Mesendoderm (in vitro differentiated cells): ENCODE data around the gene KLHL29.

Source experiments
- DNase-seq: peaks from one replicate; pipeline ENCODE4 v3.0.0; 2013
- H2AK5ac ChIP-seq: 2 replicates; pipeline ENCODE4 v1.6.1; 2013; ENCODE audit warnings: low read length, inconsistent platforms
- H2BK120ac ChIP-seq: 2 replicates; pipeline ENCODE4 v1.6.1; 2013; ENCODE audit warnings: low read depth, mild to moderate bottlenecking, low read length, moderate library complexity, mixed read lengths
- H2BK15ac ChIP-seq: replicated peaks from 2 replicates; pipeline ENCODE4 v1.6.1; 2013; ENCODE audit warnings: low read depth, mild to moderate bottlenecking, moderate library complexity
- H2BK5ac ChIP-seq: 2 replicates; pipeline ENCODE4 v1.6.1; 2013; ENCODE audit warnings: low read length, inconsistent platforms
- H3K18ac ChIP-seq: 2 replicates; pipeline ENCODE4 v1.6.1; 2013; ENCODE audit warnings: mild to moderate bottlenecking, low read length, mixed read lengths
- H3K23ac ChIP-seq: one replicate; pipeline ENCODE4 v1.6.1; 2013; ENCODE audit warnings: low read length
- H3K27ac ChIP-seq: 2 replicates; pipeline ENCODE4 v1.5.1; 2013; ENCODE audit warnings: low read depth, mild to moderate bottlenecking, inconsistent platforms, low read length, moderate library complexity
- H3K27me3 ChIP-seq: 2 replicates; pipeline ENCODE4 v1.6.1; 2013; ENCODE audit warnings: low read length, control low read depth, mild to moderate bottlenecking, inconsistent platforms; ENCODE audit not compliant: insufficient read depth, poor library complexity
- H3K36me3 ChIP-seq: 2 replicates; pipeline ENCODE4 v1.6.1; 2013; ENCODE audit warnings: low read length, inconsistent platforms; ENCODE audit not compliant: control insufficient read depth, insufficient read depth
- H3K4ac ChIP-seq: one replicate; pipeline ENCODE4 v1.6.1; 2013; ENCODE audit warnings: low read depth, mild to moderate bottlenecking, low read length, moderate library complexity
- H3K4me1 ChIP-seq: 2 replicates; pipeline ENCODE4 v1.6.1; 2013; ENCODE audit warnings: low read depth, low read length, inconsistent platforms; ENCODE audit not compliant: control insufficient read depth
- H3K4me2 ChIP-seq: 2 replicates; pipeline ENCODE4 v1.6.1; 2013; ENCODE audit warnings: low read length
- H3K4me3 ChIP-seq: 2 replicates; pipeline ENCODE4 v1.5.1; 2013; ENCODE audit warnings: mild to moderate bottlenecking, low read length
- H3K56ac ChIP-seq: one replicate; pipeline ENCODE4 v1.6.1; 2013; ENCODE audit warnings: low read length
- H3K79me1 ChIP-seq: 2 replicates; pipeline ENCODE4 v1.6.1; 2013; ENCODE audit warnings: low read length, inconsistent platforms
- H3K79me2 ChIP-seq: 2 replicates; pipeline ENCODE4 v1.6.1; 2013; ENCODE audit warnings: mild to moderate bottlenecking, low read length; ENCODE audit not compliant: control insufficient read depth, insufficient read depth
- H3K9ac ChIP-seq: 2 replicates; pipeline ENCODE4 v1.6.1; 2013; ENCODE audit warnings: low read length, inconsistent platforms
- H4K5ac ChIP-seq: one replicate; pipeline ENCODE4 v1.6.1; 2013; ENCODE audit warnings: low read length
- H4K8ac ChIP-seq: one replicate; pipeline ENCODE4 v1.6.1; 2013; ENCODE audit warnings: low read depth, mild to moderate bottlenecking, control low read depth, low read length, moderate library complexity
- WGBS: extraction: QIAGEN DNeasy Blood & Tissue Kit; methylation state at CpG from one replicate; pipeline ENCODE4 v1.1.7; 2013; ENCODE audit warnings: low lambda C conversion rate, missing lambda C conversion rate; ENCODE audit not compliant: insufficient coverage; ENCODE audit errors: extremely low coverage; 5-methylcytosine and 5-hydroxymethylcytosine counted together

KLHL29 gene

GRCh38 chr2:23543728-23544127, 158.7 kb downstream of the KLHL29 start:
- Histone ChIP-seq H3K27ac (no peak overlapping the region), H3K27me3 (no peaks in the 10 kb centered on the region), H4K8ac (no peak overlapping the region), H2BK15ac (no peak overlapping the region), H2AK5ac (no peak overlapping the region), H3K9ac (no peak overlapping the region), H4K5ac (no peak overlapping the region), H3K79me1 (no peaks in the 10 kb centered on the region), H3K4me1 (no peaks in the 10 kb centered on the region), H3K4me3 (no peak overlapping the region), H3K36me3 (no peaks in the 10 kb centered on the region), H3K4ac (no peak overlapping the region), H3K23ac (no peak overlapping the region), H2BK120ac (no peak overlapping the region), H3K56ac (no peak overlapping the region), H3K18ac (no peak overlapping the region), H2BK5ac (no peak overlapping the region), H3K79me2 (no peaks in the 10 kb centered on the region), H3K4me2 (no peak overlapping the region)
- WGBS, result no CpG with 5 or more reads among the region's 9 CpGs
- DNase-seq, result no peak

- Histone ChIP-seq H3K79me2 (no peaks in the 10 kb centered on the region), H4K8ac (no peak overlapping the region), H2AK5ac (no peak overlapping the region), H3K4me3 (no peak overlapping the region), H2BK5ac (no peak overlapping the region), H3K27ac (no peak overlapping the region), H3K27me3 (no peaks in the 10 kb centered on the region), H3K36me3 (no peaks in the 10 kb centered on the region), H3K18ac (no peak overlapping the region), H3K4me1 (no peaks in the 10 kb centered on the region), H4K5ac (no peak overlapping the region), H2BK15ac (no peak overlapping the region), H3K9ac (no peak overlapping the region), H3K4ac (no peak overlapping the region), H3K79me1 (no peaks in the 10 kb centered on the region), H3K56ac (no peak overlapping the region), H3K23ac (no peak overlapping the region), H2BK120ac (no peak overlapping the region), H3K4me2 (no peak overlapping the region)
- WGBS, result no CpG with 5 or more reads among the region's 10 CpGs
- no peak for DNase-seq
Measured at GRCh38 chr2:23544589-23545295, 159.8 kb downstream of the KLHL29 start.

DNA sequence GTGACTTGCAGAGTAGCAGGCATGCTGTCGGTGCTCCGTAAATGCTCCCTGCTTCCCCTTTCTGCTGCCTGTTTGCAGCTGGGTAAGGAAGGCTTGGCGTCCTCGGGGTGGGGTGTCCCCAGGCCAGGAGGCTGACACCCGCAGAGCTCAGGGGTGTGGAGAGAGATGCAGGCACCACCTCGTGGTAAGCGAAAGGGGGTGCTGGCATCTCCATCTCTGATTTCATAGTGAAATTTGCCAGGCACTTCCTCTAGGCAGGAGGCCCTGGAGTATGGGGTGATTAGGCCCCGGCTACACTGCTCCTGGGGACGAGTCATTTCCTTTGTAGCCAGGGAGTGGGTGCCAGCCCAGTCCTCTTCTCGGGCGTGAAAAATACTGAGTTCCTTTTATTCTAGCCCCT, 160.4 kb downstream of the KLHL29 start:
- no peak overlapping the region for H2BK120ac ChIP-seq
- H3K18ac ChIP-seq, result no peak overlapping the region
- H4K8ac ChIP-seq, result no peak overlapping the region
- H3K36me3 ChIP-seq, result no peaks in the 10 kb centered on the region
- H3K4me2 ChIP-seq, result no peak overlapping the region
- H2AK5ac ChIP-seq, result no peak overlapping the region
- H2BK15ac ChIP-seq, result no peak overlapping the region
- no peak overlapping the region for H3K4ac ChIP-seq
- no peaks in the 10 kb centered on the region for H3K4me1 ChIP-seq
- no peak overlapping the region for H3K4me3 ChIP-seq
- no peak overlapping the region for H4K5ac ChIP-seq
- H3K27ac ChIP-seq, result no peak overlapping the region
- no peak overlapping the region for H3K23ac ChIP-seq
- H3K9ac ChIP-seq, result no peak overlapping the region
- H3K56ac ChIP-seq, result no peak overlapping the region
- no peaks in the 10 kb centered on the region for H3K79me1 ChIP-seq
- no peak overlapping the region for H2BK5ac ChIP-seq
- no peaks in the 10 kb centered on the region for H3K79me2 ChIP-seq
- no peak for DNase-seq
- H3K27me3 ChIP-seq, result no peaks in the 10 kb centered on the region
- no CpG with 5 or more reads among the region's 11 CpGs for WGBS

GRCh38 chr2:23545811-23546210, 160.8 kb downstream of the KLHL29 start:
- Histone ChIP-seq H3K27ac (no peak overlapping the region), H3K27me3 (no peaks in the 10 kb centered on the region), H2BK15ac (no peak overlapping the region), H4K8ac (no peak overlapping the region), H2AK5ac (no peak overlapping the region), H3K4me3 (no peak overlapping the region), H3K4ac (no peak overlapping the region), H3K9ac (no peak overlapping the region), H3K79me2 (no peaks in the 10 kb centered on the region), H3K18ac (no peak overlapping the region), H3K4me1 (no peaks in the 10 kb centered on the region), H3K56ac (no peak overlapping the region), H4K5ac (no peak overlapping the region), H2BK120ac (no peak overlapping the region), H3K23ac (no peak overlapping the region), H3K79me1 (no peaks in the 10 kb centered on the region), H2BK5ac (no peak overlapping the region), H3K4me2 (no peak overlapping the region), H3K36me3 (no peaks in the 10 kb centered on the region)
- no peak for DNase-seq
- WGBS, result no CpG with 5 or more reads among the region's 3 CpGs

DNA sequence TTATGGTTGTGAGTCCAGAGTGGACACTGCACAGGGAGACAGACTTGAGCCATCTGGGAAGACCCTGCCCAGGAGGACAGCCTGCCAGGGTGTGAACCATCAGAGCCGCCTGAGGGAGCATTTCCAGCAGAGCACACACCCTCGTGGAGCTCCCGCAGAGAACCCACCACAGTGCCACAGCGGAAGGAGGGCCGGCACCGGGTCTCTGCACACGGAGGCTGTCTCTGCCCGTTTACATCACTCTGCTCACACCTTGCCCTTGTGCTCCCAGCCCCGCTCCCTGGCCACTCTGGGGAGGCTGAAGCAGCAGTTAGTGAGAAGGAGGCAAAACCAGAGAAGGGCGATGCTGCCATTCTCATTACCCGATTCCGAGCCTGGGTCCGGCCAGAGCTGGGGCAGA, 161.9 kb downstream of the KLHL29 start:
- Histone ChIP-seq H3K27me3 (no peaks in the 10 kb centered on the region), H3K4me2 (no peak overlapping the region), H2BK120ac (no peak overlapping the region), H3K4ac (no peak overlapping the region), H3K23ac (no peak overlapping the region), H2BK5ac (no peak overlapping the region), H3K4me1 (no peaks in the 10 kb centered on the region), H3K4me3 (no peak overlapping the region), H3K56ac (no peak overlapping the region), H3K18ac (no peak overlapping the region), H3K27ac (no peak overlapping the region), H2BK15ac (no peak overlapping the region), H3K9ac (no peak overlapping the region), H3K79me1 (no peaks in the 10 kb centered on the region), H3K79me2 (no peaks in the 10 kb centered on the region), H3K36me3 (no peaks in the 10 kb centered on the region), H2AK5ac (no peak overlapping the region), H4K5ac (no peak overlapping the region), H4K8ac (no peak overlapping the region)
- DNase-seq, result no peak
- no CpG with 5 or more reads among the region's 13 CpGs for WGBS

DNA sequence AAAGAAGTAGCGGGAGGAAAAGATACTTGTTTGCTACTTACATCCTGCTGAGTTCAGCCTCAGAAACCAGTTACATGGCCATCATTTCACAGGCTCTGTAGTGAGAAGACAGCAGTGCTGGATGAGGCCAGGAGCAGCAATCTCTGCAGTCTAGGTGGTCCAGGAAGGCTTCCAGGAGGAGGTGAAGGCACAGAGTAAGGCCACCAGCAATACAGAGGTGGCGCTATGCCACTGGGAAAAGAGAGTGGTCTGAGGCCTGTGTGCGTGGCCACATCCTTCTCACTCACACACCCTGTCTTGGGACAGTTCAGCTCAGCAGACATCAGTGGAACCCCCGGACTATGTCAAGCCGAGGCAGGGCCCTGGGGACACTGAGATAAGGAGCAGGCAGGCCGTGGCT, 162.7 kb downstream of the KLHL29 start:
- Histone ChIP-seq H3K27me3 (no peaks in the 10 kb centered on the region), H3K79me1 (no peaks in the 10 kb centered on the region), H3K4me2 (no peak overlapping the region), H3K9ac (no peak overlapping the region), H3K4me3 (no peak overlapping the region), H2BK120ac (no peak overlapping the region), H3K79me2 (no peaks in the 10 kb centered on the region), H4K8ac (no peak overlapping the region), H2BK5ac (no peak overlapping the region), H3K4me1 (no peaks in the 10 kb centered on the region), H3K36me3 (no peaks in the 10 kb centered on the region), H3K4ac (no peak overlapping the region), H3K18ac (no peak overlapping the region), H2BK15ac (no peak overlapping the region), H3K56ac (no peak overlapping the region), H3K23ac (no peak overlapping the region), H2AK5ac (no peak overlapping the region), H4K5ac (no peak overlapping the region), H3K27ac (no peak overlapping the region)
- DNase-seq, result no peak
- no CpG with 5 or more reads among the region's 6 CpGs for whole genome bisulfite sequencing
